RWPE2 (cell line): ENCODE results near the gene MSX1.

ENCODE experiments used
- ATAC-seq: fragments of 200-7000 bp; cut with Tn5 transposase; 3 replicates; pipeline ENCODE4 v1.9.1; 2021; ENCODE audit warnings: low read depth
- DNase-seq: peaks from one replicate; pipeline ENCODE4 v3.0.0-alpha.2; 2020; ENCODE audit warnings: low spot score
- H3K27ac ChIP-seq: fragments of 450-650 bp; 2 replicates; pipeline ENCODE4 v1.5.1; 2017; ENCODE audit warnings: mild to moderate bottlenecking; ENCODE audit not compliant: poor library complexity, severe bottlenecking
- H3K27me3 ChIP-seq: fragments of 250-450 bp; sonication (Bioruptor Pico); 2 replicates; pipeline ENCODE4 v1.5.1; 2021; ENCODE audit warnings: mild to moderate bottlenecking, moderate library complexity; ENCODE audit not compliant: insufficient read depth, poor library complexity, severe bottlenecking
- H3K36me3 ChIP-seq: fragments of 250-450 bp; sonication (Bioruptor Pico); 2 replicates; pipeline ENCODE4 v1.5.1; 2020; ENCODE audit warnings: low read depth, mild to moderate bottlenecking, moderate library complexity
- H3K4me1 ChIP-seq: fragments of 250-450 bp; sonication (Bioruptor Pico); 2 replicates; pipeline ENCODE4 v1.5.1; 2021; ENCODE audit warnings: mild to moderate bottlenecking, moderate library complexity; ENCODE audit not compliant: insufficient read depth, poor library complexity, severe bottlenecking
- H3K4me3 ChIP-seq: fragments of 250-450 bp; sonication (Bioruptor Pico); 2 replicates; pipeline ENCODE4 v1.5.1; 2021; ENCODE audit warnings: mild to moderate bottlenecking, moderate library complexity; ENCODE audit not compliant: severe bottlenecking
- H3K9me3 ChIP-seq: fragments of 250-450 bp; sonication (Bioruptor Pico); 2 replicates; pipeline ENCODE4 v1.5.1; 2021; ENCODE audit warnings: mild to moderate bottlenecking, moderate library complexity; ENCODE audit not compliant: severe bottlenecking
- CTCF ChIP-seq: fragments of 450-650 bp; IDR thresholded peaks from one replicate; pipeline ENCODE4 v1.5.1; 2017; ENCODE audit warnings: mild to moderate bottlenecking, moderate library complexity; ENCODE audit not compliant: poor library complexity, severe bottlenecking

The MSX1 gene

GRCh38 chr4:4860600-4861389 is 1.3 kb downstream of the MSX1 start:
- no peak for TF ChIP-seq CTCF
- H3K36me3 ChIP-seq: no peaks in the 10 kb centered on the region
- H3K9me3 ChIP-seq: no peaks in the 10 kb centered on the region
- peak overlapping the region; percentile 43 for H3K4me3 ChIP-seq
- no peak overlapping the region for H3K27ac ChIP-seq
- peaks cover 3% of the 10 kb centered on the region for H3K4me1 ChIP-seq
- DNase-seq (peak; percentile 36), ATAC-seq (peak; percentile 19; the same call in 1 of the 3 replicates)
- peaks cover 93% of the 10 kb centered on the region for H3K27me3 ChIP-seq

- no peaks in the 10 kb centered on the region for H3K36me3 ChIP-seq
- H3K27me3 ChIP-seq: peaks cover 93% of the 10 kb centered on the region
- no peak overlapping the region for H3K4me3 ChIP-seq
- ATAC-seq (no peak), DNase-seq (peak; percentile 12)
- H3K9me3 ChIP-seq: no peaks in the 10 kb centered on the region
- no peak overlapping the region for H3K27ac ChIP-seq
- TF ChIP-seq CTCF: no peak
- peaks cover 3% of the 10 kb centered on the region for H3K4me1 ChIP-seq
Measured at GRCh38 chr4:4861390-4862018, 2.0 kb downstream of the MSX1 start.

- peaks cover 95% of the 10 kb centered on the region for H3K27me3 ChIP-seq
- no peak for ATAC-seq
- H3K9me3 ChIP-seq: no peaks in the 10 kb centered on the region
- peak; percentile 23 for DNase-seq
- H3K27ac ChIP-seq: no peak overlapping the region
- no peak for TF ChIP-seq CTCF
- H3K4me3 ChIP-seq: no peak overlapping the region
- H3K4me1 ChIP-seq: peaks cover 3% of the 10 kb centered on the region
- no peaks in the 10 kb centered on the region for H3K36me3 ChIP-seq
Measured at GRCh38 chr4:4862071-4862551, 2.6 kb downstream of the MSX1 start.

GRCh38 chr4:4862665-4863482 is 3.4 kb downstream of the MSX1 start:
- H3K9me3 ChIP-seq: no peaks in the 10 kb centered on the region
- H3K36me3 ChIP-seq: no peaks in the 10 kb centered on the region
- H3K27ac ChIP-seq: no peak overlapping the region
- no peak for ATAC-seq
- H3K4me1 ChIP-seq: peaks cover 3% of the 10 kb centered on the region
- H3K4me3 ChIP-seq: no peak overlapping the region
- peak; percentile 32 for DNase-seq
- peaks cover 95% of the 10 kb centered on the region for H3K27me3 ChIP-seq
- no peak for TF ChIP-seq CTCF
